OCI-LY3 (cell line): Measurements from ENCODE around the gene ABCD1.

Source experiments
- EZH2phosphoT487 ChIP-seq: fragments of 200-600 bp; shearing (Covaris generic); IDR thresholded peaks from 2 replicates; pipeline ENCODE4 v1.6.1; 2018; ENCODE audit warnings: antibody characterized with exemption, mixed run types, low read depth
- TF ChIP-seq, protein P1 (sequence below): fragments of 200-600, 300-600 bp; sonication (generic); IDR thresholded peaks from 2 replicates; pipeline ENCODE4 v1.5.1; 2014; ENCODE audit warnings: antibody characterized with exemption, low read length, low read depth

DNA sequence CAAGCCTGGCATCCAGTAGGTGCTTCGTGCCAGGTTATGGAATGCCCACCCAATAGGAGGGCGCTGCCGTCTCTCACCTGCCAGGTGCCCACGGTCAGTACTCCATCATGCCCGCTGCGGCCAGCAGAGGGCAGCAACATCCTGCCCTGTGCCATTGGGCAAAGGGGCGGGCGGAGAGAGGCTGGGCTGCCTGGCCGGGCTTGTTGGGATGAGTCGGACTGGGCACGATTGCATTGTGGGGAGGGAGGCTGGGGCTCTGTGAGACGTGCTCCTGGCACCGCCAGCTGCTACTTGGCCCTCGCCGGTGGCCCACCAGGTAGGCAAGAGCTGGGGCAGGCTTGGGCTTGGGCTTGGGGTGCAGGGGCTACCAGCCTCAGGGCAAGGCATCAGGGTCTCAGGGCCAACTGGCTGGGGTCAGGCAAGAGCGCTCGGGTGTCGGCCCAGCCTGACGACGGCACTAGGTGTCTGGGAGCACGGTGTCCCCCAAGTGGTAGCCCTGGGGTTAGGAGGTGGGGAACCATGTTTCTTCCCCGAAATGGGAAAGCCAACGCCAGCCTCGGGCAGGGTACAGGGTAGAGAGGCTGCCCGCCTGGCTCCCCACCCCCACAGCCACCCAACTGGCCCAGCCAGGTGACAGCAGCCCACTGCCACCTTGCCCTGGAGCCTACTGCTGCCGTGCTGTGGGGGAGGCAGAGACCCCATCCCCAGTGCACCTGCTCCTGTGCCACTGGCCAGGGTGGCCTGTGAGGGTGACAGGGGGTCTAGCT, 39.5 kb downstream of the ABCD1 start, which contains the start of gene PLXNB3:
- TF ChIP-seq, protein P1, sequence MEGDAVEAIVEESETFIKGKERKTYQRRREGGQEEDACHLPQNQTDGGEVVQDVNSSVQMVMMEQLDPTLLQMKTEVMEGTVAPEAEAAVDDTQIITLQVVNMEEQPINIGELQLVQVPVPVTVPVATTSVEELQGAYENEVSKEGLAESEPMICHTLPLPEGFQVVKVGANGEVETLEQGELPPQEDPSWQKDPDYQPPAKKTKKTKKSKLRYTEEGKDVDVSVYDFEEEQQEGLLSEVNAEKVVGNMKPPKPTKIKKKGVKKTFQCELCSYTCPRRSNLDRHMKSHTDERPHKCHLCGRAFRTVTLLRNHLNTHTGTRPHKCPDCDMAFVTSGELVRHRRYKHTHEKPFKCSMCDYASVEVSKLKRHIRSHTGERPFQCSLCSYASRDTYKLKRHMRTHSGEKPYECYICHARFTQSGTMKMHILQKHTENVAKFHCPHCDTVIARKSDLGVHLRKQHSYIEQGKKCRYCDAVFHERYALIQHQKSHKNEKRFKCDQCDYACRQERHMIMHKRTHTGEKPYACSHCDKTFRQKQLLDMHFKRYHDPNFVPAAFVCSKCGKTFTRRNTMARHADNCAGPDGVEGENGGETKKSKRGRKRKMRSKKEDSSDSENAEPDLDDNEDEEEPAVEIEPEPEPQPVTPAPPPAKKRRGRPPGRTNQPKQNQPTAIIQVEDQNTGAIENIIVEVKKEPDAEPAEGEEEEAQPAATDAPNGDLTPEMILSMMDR, result peak; percentile 82
- TF ChIP-seq EZH2phosphoT487, result no peak
